GM12801 (cell line): Measurements from ENCODE around the gene KCNJ10.

ENCODE experiments used
- CTCF ChIP-seq: IDR thresholded peaks from one replicate; pipeline ENCODE4 v1.5.1; 2011; ENCODE audit warnings: control low read depth; ENCODE audit not compliant: insufficient read length; ENCODE audit errors: extremely low read depth

Gene KCNJ10

GRCh38 chr1:160068225-160068624 is 1.7 kb downstream of the KCNJ10 start:
- TF ChIP-seq CTCF = no peak

GRCh38 chr1:160066829-160067745 is 2.9 kb downstream of the KCNJ10 start:
- TF ChIP-seq CTCF = no peak

GRCh38 chr1:160064746-160065145 is 5.2 kb downstream of the KCNJ10 start:
- TF ChIP-seq CTCF = no peak

DNA sequence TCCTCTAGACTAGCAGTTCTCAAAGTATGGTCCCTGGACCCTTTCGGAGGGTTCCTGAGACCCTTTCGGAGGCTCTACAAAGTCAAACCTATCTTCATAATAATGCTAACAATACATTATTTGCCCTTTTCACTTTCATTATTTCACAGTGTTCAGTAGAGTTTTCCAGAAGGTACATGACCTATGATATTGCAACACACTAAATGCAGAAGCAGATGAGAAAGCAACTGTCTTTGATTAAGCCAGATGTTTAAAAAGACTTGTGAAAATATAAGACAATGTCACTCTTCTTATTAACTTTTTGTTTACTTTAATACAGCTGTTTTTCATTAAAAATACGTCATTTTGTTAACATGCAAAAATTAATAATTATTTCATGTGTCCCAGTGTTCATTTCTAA is 5.8 kb downstream of the KCNJ10 start:
- no peak for TF ChIP-seq CTCF

- no peak for TF ChIP-seq CTCF
Observed at GRCh38 chr1:160063176-160063575, 6.8 kb downstream of the KCNJ10 start.

DNA sequence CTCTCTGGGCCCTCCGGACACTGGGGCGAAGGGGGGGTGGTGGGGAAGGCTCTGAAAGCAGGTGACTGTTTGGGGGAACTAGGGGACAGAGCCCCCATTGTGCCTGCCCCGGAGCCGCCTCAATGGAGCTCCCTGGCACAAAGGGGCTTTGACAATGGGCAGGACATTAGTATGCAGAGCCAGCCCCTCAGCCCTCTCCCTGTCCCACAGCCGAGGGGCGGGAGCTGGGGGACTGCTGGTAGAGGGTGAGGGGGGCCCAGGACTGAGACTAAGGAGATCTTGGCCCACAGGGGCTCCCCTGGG is 7.8 kb downstream of the KCNJ10 start:
- TF ChIP-seq CTCF = no peak

GRCh38 chr1:160061369-160062229 is 8.4 kb downstream of the KCNJ10 start:
- no peak for TF ChIP-seq CTCF
